ENCODE measurements around the gene IPO11. TPM values are rescaled to one million over a fixed set of nuclear protein-coding genes. Genes with fewer than 3 reads are reported as not detected.
A peak's percentile ranks its signal among the peaks of the same experiment; 100 is the strongest.

IPO11 gene
- total and polyA plus RNA-seq, 10 donors, result 7.8 to 42.2 (median 34.0) TPM

DNA sequence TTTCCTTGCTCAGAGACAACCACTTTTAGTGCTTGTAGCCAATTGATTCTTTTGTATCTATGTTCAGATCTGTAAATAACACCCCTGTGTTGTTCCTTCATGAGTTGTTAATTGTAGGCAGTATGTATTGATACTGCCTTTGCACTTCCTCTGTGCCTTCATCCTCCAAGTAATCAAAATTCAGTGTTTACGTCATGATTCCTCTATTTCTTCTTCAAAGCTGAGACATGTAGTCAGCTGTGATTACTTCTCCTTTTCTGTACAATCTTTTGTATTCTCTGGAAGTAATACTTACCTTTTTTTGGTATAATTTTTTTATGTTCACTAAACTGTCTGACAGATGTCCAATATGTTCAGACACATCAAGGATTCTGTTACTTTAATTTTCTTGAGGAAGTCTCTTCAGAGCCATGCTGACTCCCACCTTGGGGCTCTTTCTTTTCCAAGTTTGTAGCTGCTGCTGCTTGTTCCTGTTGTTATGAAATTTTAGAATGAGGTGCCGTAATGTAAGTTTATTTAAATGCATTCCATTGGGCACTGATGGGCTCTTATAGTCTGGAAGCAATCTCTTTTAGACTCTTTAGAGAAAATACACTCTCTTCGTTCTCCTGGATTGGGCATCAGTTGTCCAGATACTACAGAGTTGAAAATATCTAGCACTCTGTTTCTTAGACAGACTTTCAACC, 135.5 kb downstream of the IPO11 start:
- WGBS, 5 donors, result 61 to 80% (median 71%) methylated on average over 3 of the region's 3 CpGs
- no peak overlapping the region for H3K4me3 ChIP-seq
- H3K4me1 ChIP-seq, result peaks cover 0 to 4% (median 0%) of the 10 kb centered on the region in 6 donors
- no peak for DNase-seq
- TF ChIP-seq POLR2A (IDR thresholded peaks at IDR 0.05) (no peak), POLR2AphosphoS5 (IDR thresholded peaks at IDR 0.05) (no peak)
- TF ChIP-seq, protein P1, sequence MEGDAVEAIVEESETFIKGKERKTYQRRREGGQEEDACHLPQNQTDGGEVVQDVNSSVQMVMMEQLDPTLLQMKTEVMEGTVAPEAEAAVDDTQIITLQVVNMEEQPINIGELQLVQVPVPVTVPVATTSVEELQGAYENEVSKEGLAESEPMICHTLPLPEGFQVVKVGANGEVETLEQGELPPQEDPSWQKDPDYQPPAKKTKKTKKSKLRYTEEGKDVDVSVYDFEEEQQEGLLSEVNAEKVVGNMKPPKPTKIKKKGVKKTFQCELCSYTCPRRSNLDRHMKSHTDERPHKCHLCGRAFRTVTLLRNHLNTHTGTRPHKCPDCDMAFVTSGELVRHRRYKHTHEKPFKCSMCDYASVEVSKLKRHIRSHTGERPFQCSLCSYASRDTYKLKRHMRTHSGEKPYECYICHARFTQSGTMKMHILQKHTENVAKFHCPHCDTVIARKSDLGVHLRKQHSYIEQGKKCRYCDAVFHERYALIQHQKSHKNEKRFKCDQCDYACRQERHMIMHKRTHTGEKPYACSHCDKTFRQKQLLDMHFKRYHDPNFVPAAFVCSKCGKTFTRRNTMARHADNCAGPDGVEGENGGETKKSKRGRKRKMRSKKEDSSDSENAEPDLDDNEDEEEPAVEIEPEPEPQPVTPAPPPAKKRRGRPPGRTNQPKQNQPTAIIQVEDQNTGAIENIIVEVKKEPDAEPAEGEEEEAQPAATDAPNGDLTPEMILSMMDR (IDR thresholded peaks at IDR 0.05 in 8 of 11, conservative IDR thresholded peaks at IDR 0.05 in 3 of 11), result no peak
- peaks cover 0 to 42% (median 5%) of the 10 kb centered on the region in 6 donors for H3K36me3 ChIP-seq
- H3K27ac ChIP-seq, result peak overlapping the region in 1 of 8 donors; percentile 44
- intact Hi-C loops (cut with DNase I; ENCODE audit: low total_unique reads), result no loop called here
- no peaks in the 10 kb centered on the region for H3K27me3 ChIP-seq (replicated peaks in 1 of 7)
- peaks cover 0 to 6% (median 0%) of the 10 kb centered on the region in 8 donors for H3K9me3 ChIP-seq

DNA sequence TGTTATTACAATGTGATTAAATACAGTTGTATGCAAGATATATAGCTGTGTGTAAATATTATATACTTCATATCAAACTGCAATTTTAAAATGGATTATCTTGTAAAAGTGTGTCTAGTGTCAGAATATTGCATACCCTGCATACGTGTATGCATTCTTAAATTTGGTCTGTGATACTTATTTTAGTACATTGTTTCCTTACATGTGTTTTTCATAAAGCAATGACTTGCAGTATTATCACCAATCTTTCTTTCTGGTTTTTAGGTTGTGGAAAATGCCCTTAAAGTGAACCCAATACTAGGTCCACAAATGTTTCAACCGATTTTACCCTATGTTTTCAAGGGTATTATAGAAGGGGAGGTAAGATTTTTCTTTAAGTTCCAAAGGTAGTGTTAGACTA, 137.5 kb downstream of the IPO11 start:
- intact Hi-C loops (cut with DNase I; ENCODE audit: low total_unique reads), result no loop called here
- H3K9me3 ChIP-seq, result peaks cover 0 to under 1% (median 0%) of the 10 kb centered on the region in 8 donors
- H3K27me3 ChIP-seq (replicated peaks in 1 of 7), result no peaks in the 10 kb centered on the region
- H3K4me1 ChIP-seq, result peaks cover 0 to 4% (median 0%) of the 10 kb centered on the region in 6 donors
- DNase-seq, result no peak
- no peak overlapping the region for H3K4me3 ChIP-seq
- H3K27ac ChIP-seq, result no peak overlapping the region
- WGBS, 5 donors, result 86 to 97% (median 94%) methylated on average over 2 of the region's 2 CpGs
- TF ChIP-seq POLR2AphosphoS5 (IDR thresholded peaks at IDR 0.05), result no peak
- TF ChIP-seq POLR2A (IDR thresholded peaks at IDR 0.05), result no peak
- peaks cover 0 to 35% (median 5%) of the 10 kb centered on the region in 6 donors for H3K36me3 ChIP-seq

DNA sequence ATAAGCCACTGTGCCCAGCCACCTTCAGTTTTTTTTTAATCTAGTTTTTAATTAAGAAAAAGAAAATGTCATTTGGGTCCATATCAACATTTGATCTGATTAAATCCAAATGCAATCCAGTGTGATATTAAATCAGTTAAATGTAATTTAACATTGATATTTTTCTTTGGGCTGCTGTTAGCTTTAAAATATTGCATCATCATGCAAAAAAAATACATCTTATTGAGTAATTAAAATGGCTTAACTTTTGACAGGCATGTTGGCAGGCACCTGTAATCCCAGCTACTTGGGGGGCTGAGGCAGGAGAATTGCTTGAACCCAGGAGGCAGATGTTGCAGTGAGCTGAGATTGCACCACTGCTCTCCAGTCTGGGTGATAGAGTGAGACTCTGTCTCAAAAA, 143.4 kb downstream of the IPO11 start:
- Histone ChIP-seq H3K9me3 (no peaks in the 10 kb centered on the region), H3K4me3 (no peak overlapping the region), H3K27me3 (replicated peaks in 1 of 7) (no peaks in the 10 kb centered on the region), H3K27ac (no peak overlapping the region), H3K36me3 (peaks cover 0 to 67% (median 4%) of the 10 kb centered on the region in 6 donors), H3K4me1 (no peaks in the 10 kb centered on the region)
- DNase-seq, result no peak
- no peak for TF ChIP-seq POLR2A (IDR thresholded peaks at IDR 0.05)
- TF ChIP-seq POLR2AphosphoS5 (IDR thresholded peaks at IDR 0.05), result no peak
- TF ChIP-seq, protein P1 (IDR thresholded peaks at IDR 0.05 in 8 of 11, conservative IDR thresholded peaks at IDR 0.05 in 3 of 11), result no peak
- intact Hi-C loops (cut with DNase I; ENCODE audit: low total_unique reads), result no loop called here

GRCh38 chr5:62558941-62559340, 146.4 kb downstream of the IPO11 start:
- Histone ChIP-seq H3K27ac (no peak overlapping the region), H3K27me3 (replicated peaks in 1 of 7) (no peaks in the 10 kb centered on the region), H3K4me1 (no peaks in the 10 kb centered on the region), H3K4me3 (no peak overlapping the region), H3K36me3 (peaks cover 0 to 64% (median 5%) of the 10 kb centered on the region in 6 donors), H3K9me3 (no peaks in the 10 kb centered on the region)
- no peak for TF ChIP-seq POLR2AphosphoS5 (IDR thresholded peaks at IDR 0.05)
- no peak for TF ChIP-seq POLR2A (IDR thresholded peaks at IDR 0.05)
- TF ChIP-seq, protein P1 (IDR thresholded peaks at IDR 0.05 in 8 of 11, conservative IDR thresholded peaks at IDR 0.05 in 3 of 11), result no peak
- intact Hi-C loops (cut with DNase I; ENCODE audit: low total_unique reads), result no loop called here
- DNase-seq, result no peak
- 93 to 96% (median 95%) methylated on average over 3 of the region's 3 CpGs for WGBS, 5 donors

Measured in spleen (tissue), 11 donors.